Inferior parietal cortex (tissue), 1 donor: ENCODE data around the gene SLC39A11.
"Not testable (repeated sequence)": the region's sequence is repeated elsewhere in the genome, so short reads cannot be mapped to it uniquely, and the experiment has no call there.

Experiments
- DNase-seq: peaks from one replicate; pipeline ENCODE4 v3.0.0-alpha.2; 2016; ENCODE audit errors: extremely low spot score

The SLC39A11 gene

DNA sequence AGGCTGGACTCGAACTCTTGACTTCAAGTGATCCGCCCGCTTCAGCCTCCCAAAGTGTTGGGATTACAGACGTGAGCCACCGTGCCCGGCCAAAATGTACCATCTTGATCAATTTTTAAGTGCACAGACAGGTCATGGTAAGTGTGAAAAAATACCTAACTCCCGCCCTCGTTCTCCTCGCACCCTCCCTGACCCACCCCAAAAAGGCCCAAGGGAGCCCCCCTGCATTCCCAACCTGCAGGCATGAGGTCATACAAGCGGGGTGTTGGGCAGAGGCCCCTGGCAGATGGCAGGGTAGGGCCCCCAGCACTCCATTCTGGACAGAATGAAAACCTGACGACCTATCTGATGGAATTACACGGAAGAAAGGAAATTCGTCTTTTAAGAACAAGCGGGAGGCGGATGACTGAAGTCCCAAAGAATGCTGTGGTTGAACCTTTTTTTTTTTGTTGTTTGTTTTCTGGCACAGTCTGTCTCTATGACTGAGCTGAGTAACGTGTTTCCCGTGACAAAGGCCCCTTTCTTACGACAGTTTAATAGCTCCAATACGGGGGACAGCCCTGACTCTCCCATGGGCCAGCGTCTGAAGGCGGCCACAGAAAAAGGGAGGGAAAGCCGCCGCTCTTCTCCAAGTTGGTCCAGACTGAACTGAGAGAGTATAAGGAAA, 376.4 kb downstream of the SLC39A11 start:
- DNase-seq: peak; percentile 11

DNA sequence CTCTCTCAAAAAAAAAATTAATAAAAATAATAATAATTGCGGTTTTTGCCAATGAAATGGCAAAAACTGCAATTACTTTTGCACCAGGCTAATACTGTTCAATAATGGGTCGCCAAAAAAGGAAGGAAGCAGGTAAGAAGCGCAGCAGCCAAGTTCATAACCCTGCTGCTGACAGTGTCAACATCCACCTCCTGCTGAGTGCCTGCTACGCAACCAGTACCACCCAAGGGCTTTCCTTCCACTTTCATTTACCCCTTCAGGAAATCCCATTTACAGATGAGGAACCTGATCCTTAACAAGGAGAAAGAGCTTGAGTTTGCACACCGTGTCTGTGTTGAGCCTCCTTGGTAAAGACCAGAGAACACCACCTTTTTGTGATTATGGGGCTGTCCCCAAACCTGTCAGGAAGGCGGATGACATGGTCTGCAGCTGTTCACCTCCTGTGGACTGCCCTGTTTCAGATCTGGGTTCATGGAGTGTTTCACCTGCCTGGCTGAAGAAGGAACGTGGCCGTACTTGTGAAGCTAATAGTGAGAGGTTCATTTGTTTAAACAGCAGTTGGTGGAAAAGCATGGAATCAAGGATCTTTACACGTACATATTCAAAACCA, 378.0 kb downstream of the SLC39A11 start:
- no peak for DNase-seq

DNA sequence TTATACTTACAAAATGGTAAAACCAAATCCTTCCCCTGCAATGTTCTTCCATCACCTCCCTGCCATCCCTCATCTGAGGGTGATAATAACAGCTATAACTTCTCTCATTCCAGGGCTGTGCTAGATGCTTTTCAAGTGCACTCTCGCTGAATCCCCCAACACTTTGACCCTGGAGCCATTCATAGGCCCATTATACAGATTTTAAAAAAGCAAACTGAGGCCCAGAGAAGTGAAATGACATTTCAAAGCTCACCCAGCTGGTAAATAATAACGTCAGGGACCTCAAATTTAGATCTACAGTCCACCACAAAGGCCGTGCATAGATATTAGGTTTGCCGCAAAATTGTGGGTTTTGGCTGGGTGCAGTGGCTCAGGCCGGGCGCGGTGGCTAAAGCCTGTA, 378.8 kb downstream of the SLC39A11 start:
- DNase-seq: no peak

DNA sequence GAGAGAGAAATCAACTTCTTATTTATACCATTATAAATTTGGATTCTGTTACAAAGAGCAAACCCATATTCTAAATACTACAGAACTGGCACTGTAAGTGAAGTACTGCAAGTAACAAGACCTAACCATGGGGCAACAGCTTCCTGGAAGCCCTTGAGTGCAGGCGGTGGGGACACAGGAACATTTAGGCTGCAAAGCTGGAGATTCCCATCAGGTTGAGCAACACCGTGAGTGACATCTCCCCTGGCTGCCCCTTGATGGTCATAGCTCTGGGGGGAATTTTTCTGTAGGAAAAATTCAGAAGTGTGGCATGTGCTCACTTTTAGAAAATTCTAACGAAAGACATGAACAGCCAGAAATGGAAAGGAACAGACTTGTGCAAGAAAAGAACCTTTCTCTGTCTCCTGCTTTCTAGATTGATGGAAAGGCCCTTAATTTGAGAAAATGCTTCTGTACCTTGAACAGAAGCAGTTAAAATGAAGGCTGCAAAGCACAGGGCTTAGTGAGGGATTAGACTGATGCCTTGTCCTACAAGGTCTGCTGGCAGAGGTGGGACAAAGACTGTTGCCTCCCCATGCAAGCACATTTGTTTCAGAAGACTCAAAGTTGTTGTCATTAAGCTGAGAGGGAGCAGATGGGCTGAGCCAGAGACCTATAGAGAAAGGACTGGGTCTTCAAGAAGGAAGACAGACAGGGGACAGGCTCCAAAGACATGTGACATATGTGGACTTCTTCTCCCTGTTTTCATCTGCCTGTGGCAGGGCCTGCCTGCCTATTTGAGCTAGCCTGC, 380.8 kb downstream of the SLC39A11 start:
- no peak for DNase-seq

DNA sequence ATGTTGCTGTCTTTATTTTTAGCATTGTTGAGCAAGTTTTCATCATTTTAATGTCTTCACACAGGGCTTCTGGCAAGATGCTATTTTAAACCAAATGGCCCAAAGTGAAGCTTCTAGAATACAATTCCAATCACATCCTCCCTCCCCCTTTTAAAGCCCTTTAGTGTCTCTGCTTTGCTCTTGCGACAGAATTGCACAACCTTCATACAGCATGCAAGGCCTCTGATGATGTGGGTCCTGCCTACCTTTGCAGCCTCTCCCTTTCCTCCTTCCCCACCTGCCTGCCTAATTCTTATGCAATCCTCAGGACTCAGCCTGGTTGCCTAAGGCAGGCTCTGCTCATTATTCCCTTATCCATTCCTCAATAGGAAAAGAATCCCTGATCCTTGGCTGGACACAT, 381.7 kb downstream of the SLC39A11 start:
- no peak for DNase-seq

DNA sequence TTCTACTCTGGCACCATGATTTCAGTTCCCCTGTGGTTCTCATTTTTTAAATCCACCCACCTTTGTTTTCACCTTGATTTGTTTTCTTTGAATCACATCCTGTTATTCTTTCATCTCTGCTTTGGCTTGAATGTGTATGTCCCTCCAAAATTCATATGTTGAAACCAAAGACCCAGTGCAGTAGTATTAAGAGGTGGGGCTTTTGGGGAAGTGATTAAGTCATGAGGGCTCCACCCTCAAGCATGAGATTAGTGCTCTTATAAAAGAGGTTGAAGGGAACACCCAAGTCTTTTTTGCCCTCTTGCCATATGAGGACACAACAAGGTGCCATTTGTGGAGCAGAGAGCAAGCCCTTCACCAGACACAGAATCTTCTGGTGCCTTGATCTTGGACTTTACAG, 382.3 kb downstream of the SLC39A11 start:
- no peak for DNase-seq

DNA sequence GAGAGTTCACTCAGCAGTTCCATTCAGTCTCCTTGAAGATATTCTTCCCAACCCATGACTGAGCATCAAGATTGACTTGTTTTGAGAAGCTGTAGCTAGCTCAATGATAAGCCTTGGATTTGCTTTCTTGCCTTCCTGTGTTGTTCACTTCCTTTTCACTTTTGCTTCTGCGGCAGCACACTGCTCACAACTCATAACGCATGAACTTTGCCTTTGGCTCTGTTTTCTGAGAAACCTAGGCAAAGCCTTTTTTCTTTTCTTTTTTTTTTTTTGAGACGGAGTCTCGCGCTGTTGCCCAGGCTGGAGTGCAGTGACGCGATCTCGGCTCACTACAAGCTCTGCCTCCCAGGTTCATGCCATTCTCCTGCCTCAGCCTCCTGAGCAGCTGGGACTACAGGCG, 383.8 kb downstream of the SLC39A11 start:
- not testable (repeated sequence) for DNase-seq

DNA sequence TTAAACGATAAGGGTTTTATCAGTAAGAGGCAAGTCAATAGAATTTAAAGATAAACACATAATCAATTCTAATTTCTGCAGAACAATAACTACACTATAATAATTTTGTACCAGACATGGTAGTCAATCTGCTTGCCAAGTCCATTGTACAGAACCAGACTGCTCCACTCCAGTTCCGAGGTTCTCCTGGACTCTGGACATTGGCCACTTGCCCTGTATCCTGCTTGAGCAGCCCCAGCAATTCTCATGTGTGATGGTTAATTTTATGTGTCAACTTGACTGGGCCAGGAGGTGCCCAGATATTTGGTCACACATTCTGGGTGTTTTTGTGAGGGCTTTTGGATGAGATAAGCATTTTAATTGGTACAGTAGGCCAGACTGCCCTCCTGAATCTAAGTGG, 384.6 kb downstream of the SLC39A11 start:
- DNase-seq: no peak

DNA sequence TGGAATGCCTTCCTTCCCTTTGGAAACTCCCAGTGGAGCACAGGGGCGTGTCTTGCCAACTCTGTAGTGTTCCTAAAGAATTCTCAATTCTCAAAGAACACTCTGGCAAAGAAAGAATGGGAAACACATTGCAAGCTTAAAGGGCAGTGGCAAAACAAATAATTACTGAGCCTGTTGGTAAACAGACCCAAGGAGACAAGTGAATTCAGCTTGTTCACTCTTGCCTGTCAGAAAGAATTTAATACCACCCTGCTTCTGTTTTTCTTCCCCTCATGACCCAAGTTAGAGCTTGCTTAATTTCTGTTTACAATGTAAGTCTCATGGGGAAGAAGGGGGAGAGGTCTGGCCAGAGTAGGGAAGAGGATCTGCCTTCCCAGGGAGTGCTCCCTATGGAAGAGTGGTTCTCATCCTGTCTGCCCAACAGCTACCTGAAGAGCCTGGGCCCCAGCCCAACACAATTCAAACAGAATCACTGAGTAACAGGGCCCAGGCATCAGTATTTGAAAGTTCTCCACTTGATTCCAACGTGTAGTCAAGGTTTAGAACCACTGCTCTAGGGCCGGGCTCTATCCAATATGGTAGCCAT, 386.0 kb downstream of the SLC39A11 start:
- no peak for DNase-seq

DNA sequence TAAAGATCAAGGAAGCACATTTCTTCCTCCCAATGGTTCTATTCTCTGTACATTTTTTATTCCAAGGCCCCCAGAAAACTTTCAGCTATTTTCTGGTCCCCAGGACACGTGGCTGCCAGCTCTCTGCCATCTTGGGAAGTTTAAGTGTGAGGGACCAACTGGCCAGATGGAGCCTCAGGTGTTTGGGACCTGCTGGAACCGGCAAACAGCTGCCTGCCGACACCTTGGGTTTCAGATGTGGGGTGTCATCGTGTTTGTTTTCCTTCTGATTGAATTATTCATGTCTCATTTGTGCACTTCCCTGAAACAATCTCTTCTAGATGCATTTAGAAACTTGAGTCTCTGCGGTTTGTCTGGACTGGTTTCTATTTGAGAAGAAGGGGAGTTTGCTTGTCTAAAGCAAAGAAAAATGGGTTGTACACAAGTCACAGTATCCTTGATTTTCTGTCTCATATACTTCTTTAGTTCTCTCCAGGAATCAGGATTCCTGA, 386.5 kb downstream of the SLC39A11 start:
- DNase-seq: no peak

DNA sequence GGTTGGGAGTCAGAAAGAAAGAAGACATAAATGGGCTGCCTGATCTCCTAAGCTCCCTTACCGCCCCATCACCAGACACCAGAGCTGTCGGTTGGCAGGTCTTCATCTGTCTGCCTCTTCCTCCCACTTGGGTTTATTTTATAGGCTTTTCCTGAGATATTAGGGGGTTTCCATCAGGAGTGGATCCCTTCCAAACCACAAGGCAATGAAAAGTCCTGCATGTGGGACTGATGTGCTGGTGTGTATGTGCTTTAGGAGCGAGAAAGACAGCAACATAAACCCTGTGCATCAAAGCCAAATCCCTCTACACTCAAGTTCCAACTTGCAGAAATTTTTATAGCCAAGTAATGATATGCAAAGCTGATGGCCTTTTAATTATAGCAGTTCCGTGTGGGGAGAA, 389.5 kb downstream of the SLC39A11 start:
- no peak for DNase-seq

DNA sequence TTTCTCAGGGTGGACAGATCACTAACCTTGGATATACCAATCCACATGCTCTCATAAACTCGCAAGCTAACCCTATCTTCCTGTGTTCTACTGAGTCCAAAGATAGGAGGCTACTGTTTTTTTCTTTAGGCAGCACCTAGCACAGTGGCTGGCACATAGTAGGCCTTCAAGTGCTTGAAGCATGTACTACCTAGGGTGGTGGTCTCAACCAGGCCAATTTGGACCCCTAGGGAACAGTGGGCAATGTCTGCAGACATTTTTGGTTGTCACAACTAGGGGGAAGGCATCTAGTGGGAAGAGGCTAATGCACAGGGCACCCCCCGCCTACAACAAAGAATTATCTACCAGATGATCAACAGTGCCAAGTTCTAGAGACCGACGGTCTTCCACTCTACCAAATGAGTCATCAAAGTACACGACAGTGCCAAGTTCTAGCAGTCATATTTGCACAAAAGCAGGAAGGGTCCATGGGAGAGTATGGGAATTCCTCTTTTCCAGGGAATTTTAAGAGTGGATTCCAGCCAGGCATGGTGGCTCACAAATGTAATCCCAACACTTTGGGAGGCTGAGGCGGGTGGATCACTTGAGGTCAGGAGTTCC, 390.3 kb downstream of the SLC39A11 start:
- no peak for DNase-seq

DNA sequence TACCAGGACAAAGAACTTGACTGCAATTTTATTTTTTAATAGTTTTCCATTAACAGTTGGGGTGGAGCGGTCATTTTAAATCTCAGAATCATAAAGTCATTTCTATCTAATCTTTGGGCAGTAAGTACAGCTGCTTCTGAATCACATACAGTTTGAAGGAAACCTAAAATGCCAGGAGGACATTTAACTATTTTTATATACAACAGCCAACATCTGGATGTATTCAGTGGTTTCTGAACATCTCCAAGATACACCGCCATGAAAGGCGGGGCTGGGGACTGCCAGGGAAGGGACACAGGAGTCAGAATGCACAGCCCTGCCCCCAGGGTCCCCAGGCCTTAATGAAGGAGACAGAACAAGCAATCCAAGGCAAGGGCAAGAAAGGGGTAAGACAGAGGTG, 392.3 kb downstream of the SLC39A11 start:
- DNase-seq: no peak

DNA sequence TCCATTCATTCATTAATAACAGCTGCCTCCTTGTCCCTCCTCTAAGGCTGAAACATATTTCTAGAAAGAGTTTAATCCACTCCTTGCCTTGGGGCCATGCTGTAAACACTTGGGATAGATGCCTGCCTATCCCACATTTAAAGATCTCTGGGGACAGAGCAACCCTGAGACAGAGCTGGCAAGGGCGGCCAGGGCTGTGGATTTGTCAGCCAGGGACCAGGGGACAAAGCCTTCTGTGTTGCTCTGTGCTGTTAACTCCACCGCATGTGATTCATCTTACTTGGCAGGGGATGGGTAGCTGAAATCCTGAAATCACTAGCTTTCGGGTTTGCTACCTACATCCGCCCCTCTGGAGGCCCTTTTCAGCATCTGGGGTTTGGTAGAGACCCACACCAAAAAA, 392.9 kb downstream of the SLC39A11 start:
- DNase-seq: peak; percentile 33

DNA sequence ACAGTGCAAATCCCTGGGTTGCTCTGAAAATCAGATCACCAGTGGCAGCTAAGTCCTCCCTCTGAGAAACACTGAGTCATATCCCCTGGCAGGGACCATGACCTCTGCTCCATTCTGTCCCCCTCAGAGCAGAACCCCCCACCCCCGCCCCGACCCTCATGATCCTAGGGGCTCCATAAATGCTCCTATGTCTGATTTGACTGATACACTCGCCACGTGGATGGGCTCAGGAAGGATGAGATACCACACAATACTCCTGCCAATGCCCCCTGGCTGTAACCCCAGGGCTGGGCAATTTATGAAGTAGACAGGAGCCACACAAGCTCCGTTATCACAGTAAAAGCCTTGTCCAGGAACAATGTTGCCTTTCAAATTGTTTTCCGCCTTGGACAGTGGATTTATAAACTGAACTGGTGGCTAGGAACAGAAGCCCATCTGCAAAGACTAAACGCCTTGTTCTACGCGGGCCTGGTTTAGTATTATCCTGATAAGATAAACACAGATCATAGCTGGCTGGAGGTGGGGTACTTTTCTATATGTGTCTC, 394.8 kb downstream of the SLC39A11 start:
- peak; percentile 80 for DNase-seq

DNA sequence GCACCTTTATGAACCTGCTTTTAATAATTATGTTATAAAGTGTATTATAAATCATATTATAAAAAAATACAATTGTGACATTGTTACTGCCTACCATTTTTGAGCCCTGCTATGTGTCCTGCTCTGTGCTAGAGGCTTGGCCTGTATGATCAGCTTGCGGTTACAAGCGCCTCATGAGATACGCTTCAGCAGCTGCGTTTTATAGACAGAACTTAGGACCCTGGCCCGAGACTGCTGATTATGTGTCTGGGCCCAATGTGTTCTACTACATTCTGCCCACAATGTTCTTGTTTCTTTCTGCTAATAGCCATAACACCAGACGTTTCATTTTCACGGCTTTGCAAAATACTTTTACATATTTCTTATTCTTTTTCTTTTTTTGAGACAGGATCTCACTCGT, 395.8 kb downstream of the SLC39A11 start:
- DNase-seq: no peak

DNA sequence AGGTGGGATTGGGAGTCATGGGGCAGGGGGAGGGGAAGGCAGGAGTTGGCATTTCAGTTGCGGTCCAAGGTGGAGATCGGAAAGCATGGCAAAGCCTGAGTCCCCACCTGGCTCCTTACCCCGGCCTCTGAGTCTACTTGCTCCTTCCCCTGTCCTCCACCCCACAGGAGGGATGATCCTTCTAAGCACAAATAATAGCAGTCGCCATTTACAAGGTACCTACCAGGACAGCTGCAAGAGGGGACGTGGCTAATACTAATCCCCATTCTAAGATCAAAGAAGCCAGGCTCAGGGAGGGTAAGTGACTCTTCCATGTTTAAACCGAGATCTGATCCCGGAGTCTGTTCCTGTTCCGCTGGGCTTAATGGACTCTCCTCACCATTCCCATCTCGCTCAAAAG, 396.3 kb downstream of the SLC39A11 start:
- no peak for DNase-seq

DNA sequence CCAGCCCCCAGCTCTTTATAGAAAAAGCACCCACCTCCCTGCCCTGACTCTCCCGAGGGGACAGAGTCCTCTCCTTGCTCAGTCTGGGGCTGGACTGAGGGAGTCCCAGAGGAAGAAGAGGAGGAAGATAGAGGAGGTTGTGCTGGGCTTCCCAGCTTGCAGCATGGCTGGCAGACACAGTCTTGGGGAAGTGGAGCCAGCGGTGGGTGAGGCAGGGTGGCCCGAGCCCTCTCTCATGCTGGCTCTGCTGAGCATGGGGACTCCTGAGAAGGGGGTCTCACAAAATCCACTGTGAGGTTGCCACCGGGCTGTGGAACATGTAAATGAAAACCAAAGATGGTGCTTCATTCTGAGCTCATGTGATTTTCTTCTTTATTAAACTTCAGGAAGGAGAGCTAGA, 398.5 kb downstream of the SLC39A11 start:
- DNase-seq: no peak

DNA sequence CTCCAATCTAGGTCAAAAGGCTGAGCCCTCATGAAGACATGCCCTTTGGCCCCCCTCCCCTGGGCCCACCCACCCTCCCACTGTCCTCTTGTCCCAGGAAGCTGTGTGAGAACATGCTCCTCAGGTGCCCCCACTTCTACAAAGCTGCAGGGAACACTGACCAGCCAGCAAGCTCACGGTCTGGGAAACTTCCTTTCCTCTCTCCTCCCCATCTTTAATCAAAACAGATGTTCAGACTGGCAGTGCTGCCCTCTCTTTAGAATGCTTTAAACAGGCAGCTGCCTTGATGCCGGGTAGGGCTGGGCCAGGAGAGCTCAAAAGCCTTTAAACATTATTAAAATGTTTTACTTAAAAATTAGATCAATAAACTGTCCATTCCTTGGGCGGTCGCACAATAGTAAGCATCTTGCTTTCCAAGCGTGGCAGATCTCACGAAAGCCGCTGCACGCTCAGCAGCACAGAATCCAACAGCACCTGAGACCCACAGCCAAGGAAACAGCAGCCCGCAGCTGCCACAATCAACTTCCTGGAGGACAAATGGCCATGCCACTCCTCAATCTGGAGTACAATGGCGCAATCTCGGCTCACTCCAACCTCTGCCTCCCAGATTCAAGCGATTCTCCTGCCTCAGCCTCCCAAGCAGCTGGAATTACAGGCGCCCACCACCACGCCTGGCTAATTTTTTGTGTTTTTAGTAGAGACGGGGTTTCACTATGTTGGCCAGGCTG, 399.2 kb downstream of the SLC39A11 start:
- DNase-seq: no peak

DNA sequence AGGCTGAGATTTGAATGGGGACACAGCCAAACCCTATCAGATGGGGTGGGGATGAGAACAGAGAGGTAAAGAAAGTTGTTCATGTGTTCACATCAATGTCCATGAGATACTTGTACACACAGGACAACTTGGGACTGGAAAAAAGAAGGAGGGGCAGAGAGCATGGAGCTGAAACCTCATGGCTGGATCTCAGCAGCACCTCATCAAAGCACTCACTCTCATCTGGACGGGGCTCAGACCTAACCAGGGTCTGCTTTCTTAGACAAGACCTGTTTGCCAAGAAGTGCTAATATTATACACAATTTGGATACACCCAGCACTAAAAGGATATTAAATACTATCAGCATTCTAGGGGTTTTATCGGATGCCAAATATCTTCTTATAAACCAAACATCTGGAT, 399.8 kb downstream of the SLC39A11 start:
- no peak for DNase-seq

DNA sequence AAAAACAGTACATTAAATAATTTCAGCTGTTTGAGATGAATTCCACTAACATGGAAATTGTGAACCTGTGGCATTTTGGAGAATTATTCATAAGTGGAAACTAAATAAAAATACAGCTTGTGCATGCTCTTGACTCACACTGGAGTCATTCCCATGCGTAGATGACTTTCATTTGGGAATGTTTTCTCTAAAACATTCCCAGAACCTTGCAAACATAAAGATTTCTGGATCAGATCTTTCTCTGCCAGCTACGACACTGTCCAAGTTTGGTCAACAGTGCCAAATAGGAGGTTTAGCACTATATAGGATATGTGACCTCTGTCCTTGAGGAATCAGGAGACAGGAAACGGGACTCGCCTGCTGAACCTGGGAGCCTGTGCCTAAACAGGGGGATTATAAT, 400.9 kb downstream of the SLC39A11 start:
- DNase-seq: no peak
